Activated naive CD8-positive, alpha-beta T cell treated with anti-CD3 and anti-CD28 coated beads, Interleukin-2, amount 50 U/mL, for 24 hours (primary cell): ENCODE measurements around the gene MISP3.
A peak's percentile ranks its signal among the peaks of the same experiment; 100 is the strongest.
"Not testable (repeated sequence)": the region's sequence is repeated elsewhere in the genome, so short reads cannot be mapped to it uniquely, and the experiment has no call there.

Source experiments
- ATAC-seq: fragments of 150-1000 bp; cut with Tn5 transposase; one replicate; pipeline ENCODE4 v1.10.0; 2021
- DNase-seq: peaks from one replicate; pipeline ENCODE4 v3.0.0; 2021
- H3K27ac Mint-ChIP-seq: one replicate; pipeline ENCODE4 v1.8.0; 2021; ENCODE audit warnings: mild to moderate bottlenecking, mixed read lengths
- H3K27me3 Mint-ChIP-seq: one replicate; pipeline ENCODE4 v1.8.0; 2021; ENCODE audit warnings: mixed read lengths
- H3K36me3 Mint-ChIP-seq: one replicate; pipeline ENCODE4 v1.8.0; 2021; ENCODE audit warnings: low read depth, mixed read lengths
- H3K4me1 Mint-ChIP-seq: one replicate; pipeline ENCODE4 v1.8.0; 2021; ENCODE audit warnings: mixed read lengths
- H3K4me3 Mint-ChIP-seq: one replicate; pipeline ENCODE4 v1.8.0; 2021; ENCODE audit warnings: mild to moderate bottlenecking, moderate library complexity, mixed read lengths
- H3K9me3 Mint-ChIP-seq: one replicate; pipeline ENCODE4 v1.8.0; 2021; ENCODE audit warnings: mixed read lengths

MISP3 gene

GRCh38 chr19:14072535-14073260, at the start of gene MISP3:
Gene MISP3, plus strand, starts transcription at chr19:14072786. Its CDS starts 524 bp downstream, at chr19:14073310.
- ATAC-seq (peak; percentile 4), DNase-seq (peak; percentile 56)
- Mint-ChIP-seq H3K36me3 (no peaks in the 10 kb centered on the region), H3K4me3 (peak within 1 kb of the TSS; percentile 83), H3K9me3 (no peaks in the 10 kb centered on the region), H3K27ac (no peak within 1 kb of the TSS), H3K4me1 (peaks cover 22% of the 10 kb centered on the region), H3K27me3 (no peaks in the 10 kb centered on the region)

DNA sequence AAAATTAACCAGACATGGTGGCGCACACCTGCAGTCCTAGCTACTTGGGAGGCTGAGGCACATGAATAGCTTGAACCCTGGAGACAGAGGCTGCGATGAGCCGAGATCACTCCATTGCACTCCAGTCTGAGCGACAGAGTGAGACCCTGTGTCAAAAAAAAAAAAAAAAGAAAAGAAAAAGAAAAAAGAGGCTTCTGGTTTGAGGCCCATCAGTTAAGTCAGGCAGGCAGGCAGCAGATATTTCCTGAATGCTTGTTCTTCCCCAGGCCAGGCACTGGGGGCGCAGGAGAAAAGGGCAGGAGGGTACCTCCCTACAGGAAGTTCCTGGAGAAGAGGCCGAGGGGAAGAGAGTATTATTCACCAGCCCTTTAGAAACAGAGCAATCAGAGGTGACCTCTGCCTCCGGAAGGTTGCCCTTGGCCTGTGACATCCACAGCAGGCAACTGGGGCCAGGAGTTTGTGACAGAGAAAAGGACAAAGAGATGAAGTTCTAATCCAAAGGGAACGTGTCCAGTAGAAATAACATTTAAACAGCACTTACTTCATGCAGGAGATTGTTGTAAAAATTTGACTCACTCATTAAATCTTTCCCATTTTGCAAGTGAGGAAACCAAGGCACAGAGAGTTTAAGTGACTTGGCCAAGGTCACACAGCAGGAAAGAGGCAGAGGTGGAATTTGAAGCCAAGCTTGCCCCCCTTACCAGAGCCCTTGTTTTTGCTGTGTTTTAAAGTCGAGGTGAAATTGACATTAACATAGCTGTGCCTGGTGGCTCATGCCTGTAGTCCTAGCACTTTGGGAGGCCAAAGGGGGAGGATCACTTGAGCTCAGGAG, 49.0 kb upstream of the MISP3 start:
- ATAC-seq (no peak), DNase-seq (peak; percentile 40)
- no peaks in the 10 kb centered on the region for H3K36me3 Mint-ChIP-seq
- H3K27me3 Mint-ChIP-seq, result no peaks in the 10 kb centered on the region
- no peaks in the 10 kb centered on the region for H3K9me3 Mint-ChIP-seq
- H3K4me1 Mint-ChIP-seq, result peaks cover 13% of the 10 kb centered on the region
- no peak overlapping the region for H3K4me3 Mint-ChIP-seq
- peak overlapping the region; percentile 41 for H3K27ac Mint-ChIP-seq

GRCh38 chr19:14026652-14027192, 45.9 kb upstream of the MISP3 start:
- ATAC-seq, H3K27ac Mint-ChIP-seq, H3K4me3 Mint-ChIP-seq, H3K27me3 Mint-ChIP-seq, H3K9me3 Mint-ChIP-seq, H3K36me3 Mint-ChIP-seq, DNase-seq: not testable (repeated sequence)
- peaks cover 18% of the 10 kb centered on the region for H3K4me1 Mint-ChIP-seq

DNA sequence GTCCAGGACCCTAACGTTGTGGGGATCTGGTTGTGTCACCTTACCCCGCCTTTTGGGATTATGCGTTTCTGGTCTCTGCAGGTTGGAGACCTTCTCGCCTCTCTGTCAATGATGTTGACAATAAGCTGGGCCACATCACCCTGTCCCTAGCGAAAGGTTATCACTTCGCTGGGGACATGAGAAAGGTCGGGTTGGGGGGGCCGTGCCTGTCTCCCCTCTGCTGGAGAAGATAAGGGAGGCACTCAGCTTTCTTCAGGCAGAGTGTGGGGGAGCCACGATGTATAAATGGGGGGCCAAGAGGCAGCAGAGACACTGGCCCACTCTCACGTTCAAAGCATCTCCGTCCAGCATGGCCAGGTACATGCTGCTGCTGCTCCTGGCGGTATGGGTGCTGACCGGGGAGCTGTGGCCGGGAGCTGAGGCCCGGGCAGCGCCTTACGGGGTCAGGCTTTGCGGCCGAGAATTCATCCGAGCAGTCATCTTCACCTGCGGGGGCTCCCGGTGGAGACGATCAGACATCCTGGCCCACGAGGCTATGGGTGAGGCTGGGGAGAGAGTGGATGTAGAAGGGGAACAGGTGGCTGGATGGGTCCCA, 44.6 kb upstream of the MISP3 start, which contains the start of gene RLN3:
TSS of gene RLN3 (plus strand) at position 293 of the 595 bp plus-strand sequence. CDS start at position 350, 57 bp downstream.
- H3K4me3 Mint-ChIP-seq, result no peak within 1 kb of the TSS
- H3K27ac Mint-ChIP-seq, result no peak within 1 kb of the TSS
- H3K9me3 Mint-ChIP-seq, result no peaks in the 10 kb centered on the region
- DNase-seq (no peak), ATAC-seq (no peak)
- no peaks in the 10 kb centered on the region for H3K27me3 Mint-ChIP-seq
- H3K36me3 Mint-ChIP-seq, result peaks cover 1% of the 10 kb centered on the region
- H3K4me1 Mint-ChIP-seq, result peaks cover 19% of the 10 kb centered on the region

DNA sequence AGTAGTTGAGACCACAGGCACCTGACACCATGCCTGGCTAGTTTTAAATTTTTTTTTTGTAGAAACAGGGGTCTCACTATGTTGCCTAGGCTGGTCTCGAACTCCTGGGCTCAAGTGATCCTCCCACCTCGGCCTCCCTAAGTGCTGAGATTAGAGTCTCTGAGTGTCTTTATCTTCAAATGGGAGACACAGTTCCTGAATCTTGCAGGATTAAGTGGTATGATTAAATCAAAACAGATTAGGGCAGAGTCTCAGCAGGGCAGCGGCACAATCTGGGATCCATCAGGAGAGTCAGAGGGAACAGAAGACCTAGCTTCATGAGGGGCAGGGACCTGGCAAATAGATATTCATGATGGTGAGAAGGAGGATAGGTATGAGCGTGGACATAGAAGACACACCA, 43.7 kb upstream of the MISP3 start:
- H3K36me3 Mint-ChIP-seq, result peaks cover 2% of the 10 kb centered on the region
- H3K4me1 Mint-ChIP-seq, result peaks cover 13% of the 10 kb centered on the region
- H3K4me3 Mint-ChIP-seq, result no peak overlapping the region
- H3K27ac Mint-ChIP-seq, result no peak overlapping the region
- DNase-seq (no peak), ATAC-seq (no peak)
- H3K27me3 Mint-ChIP-seq, result no peaks in the 10 kb centered on the region
- no peaks in the 10 kb centered on the region for H3K9me3 Mint-ChIP-seq

GRCh38 chr19:14030997-14031718, 41.4 kb upstream of the MISP3 start:
- H3K36me3 Mint-ChIP-seq, result peaks cover 6% of the 10 kb centered on the region

DNA sequence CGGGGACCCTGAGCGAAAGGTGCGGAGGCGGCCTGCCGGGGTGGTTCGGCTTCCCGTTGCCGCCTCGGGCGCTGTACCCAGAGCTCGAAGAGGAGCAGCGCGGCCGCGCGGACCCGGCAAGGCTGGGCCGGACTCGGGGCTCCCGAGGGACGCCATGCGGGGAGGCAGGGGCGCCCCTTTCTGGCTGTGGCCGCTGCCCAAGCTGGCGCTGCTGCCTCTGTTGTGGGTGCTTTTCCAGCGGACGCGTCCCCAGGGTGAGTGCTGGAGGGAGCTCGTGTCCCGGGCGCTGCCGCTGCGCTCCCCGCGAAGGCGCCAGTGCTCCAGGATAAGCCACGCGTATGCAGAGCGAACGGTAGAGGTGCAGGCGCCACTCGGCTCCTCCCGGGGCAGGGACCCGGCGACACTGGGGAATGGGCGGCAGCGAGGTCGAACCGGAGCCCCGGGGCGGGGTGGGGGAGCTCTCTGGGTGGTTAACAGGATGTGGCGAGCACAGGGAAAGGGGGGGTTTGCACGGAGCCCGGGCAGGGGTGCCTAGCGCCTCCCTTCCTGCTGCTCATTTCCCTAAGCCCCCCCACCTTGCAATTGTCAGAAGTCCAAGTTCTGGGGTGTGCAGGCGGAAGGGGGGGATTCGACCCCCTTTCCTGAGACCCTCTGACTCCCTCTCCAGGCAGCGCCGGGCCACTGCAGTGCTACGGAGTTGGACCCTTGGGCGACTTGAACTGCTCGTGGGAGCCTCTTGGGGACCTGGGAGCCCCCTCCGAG, 40.7 kb upstream of the MISP3 start, which contains the start of gene IL27RA:
TSS of gene IL27RA (plus strand) at position 44 of the 762 bp plus-strand sequence. CDS start at position 155, 111 bp downstream.
- Mint-ChIP-seq H3K4me1 (peaks cover 17% of the 10 kb centered on the region), H3K27me3 (no peaks in the 10 kb centered on the region), H3K27ac (peak within 1 kb of the TSS; percentile 91), H3K36me3 (peaks cover 9% of the 10 kb centered on the region), H3K9me3 (no peaks in the 10 kb centered on the region), H3K4me3 (peak within 1 kb of the TSS; percentile 92)
- ATAC-seq, result peak; percentile 77
- DNase-seq, result peak; percentile 77

More at GRCh38 chr19:14030997-14031718, 41.4 kb upstream of the MISP3 start:
- Mint-ChIP-seq H3K27me3 (no peaks in the 10 kb centered on the region), H3K4me1 (peaks cover 16% of the 10 kb centered on the region), H3K4me3 (peak overlapping the region; percentile 92), H3K9me3 (no peaks in the 10 kb centered on the region), H3K27ac (peak overlapping the region; percentile 53)
- ATAC-seq (no peak), DNase-seq (no peak)

- no peak for ATAC-seq
- H3K27ac Mint-ChIP-seq, result peak overlapping the region; percentile 86
- DNase-seq, result no peak
- no peaks in the 10 kb centered on the region for H3K27me3 Mint-ChIP-seq
- H3K9me3 Mint-ChIP-seq, result no peaks in the 10 kb centered on the region
- peaks cover 24% of the 10 kb centered on the region for H3K36me3 Mint-ChIP-seq
- H3K4me3 Mint-ChIP-seq, result peak overlapping the region; percentile 53
- peaks cover 17% of the 10 kb centered on the region for H3K4me1 Mint-ChIP-seq
Measured at GRCh38 chr19:14033946-14034345, 38.6 kb upstream of the MISP3 start.

DNA sequence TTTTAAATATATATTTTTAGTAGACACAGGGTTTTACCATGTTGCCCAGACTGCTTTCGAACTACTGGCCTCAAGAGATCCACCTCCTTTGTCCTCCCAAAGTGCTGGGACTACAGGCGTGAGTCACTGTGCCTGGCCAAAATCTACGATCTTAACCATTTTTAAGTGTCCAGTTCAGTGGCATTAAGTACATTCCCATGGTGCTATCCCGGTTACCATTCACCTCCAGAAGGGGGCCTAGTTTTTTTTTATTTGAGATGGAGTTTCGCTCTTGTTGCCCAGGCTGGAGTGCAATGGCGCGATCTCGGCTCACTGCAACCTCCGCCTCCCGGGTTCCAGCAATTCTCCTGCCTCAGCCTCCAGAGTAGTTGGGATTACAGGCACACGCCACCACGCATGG, 37.4 kb upstream of the MISP3 start:
- DNase-seq, H3K27ac Mint-ChIP-seq, H3K4me3 Mint-ChIP-seq, ATAC-seq, H3K27me3 Mint-ChIP-seq, H3K9me3 Mint-ChIP-seq: not testable (repeated sequence)
- Mint-ChIP-seq H3K36me3 (peaks cover 30% of the 10 kb centered on the region), H3K4me1 (peaks cover 17% of the 10 kb centered on the region)

- H3K4me3 Mint-ChIP-seq, result no peak overlapping the region
- peaks cover 17% of the 10 kb centered on the region for H3K4me1 Mint-ChIP-seq
- DNase-seq (no peak), ATAC-seq (no peak)
- no peak overlapping the region for H3K27ac Mint-ChIP-seq
- no peaks in the 10 kb centered on the region for H3K9me3 Mint-ChIP-seq
- no peaks in the 10 kb centered on the region for H3K27me3 Mint-ChIP-seq
- peaks cover 30% of the 10 kb centered on the region for H3K36me3 Mint-ChIP-seq
Measured at GRCh38 chr19:14035706-14036105, 36.9 kb upstream of the MISP3 start.

- Mint-ChIP-seq H3K4me1 (peaks cover 7% of the 10 kb centered on the region), H3K9me3 (no peaks in the 10 kb centered on the region), H3K36me3 (peaks cover 35% of the 10 kb centered on the region), H3K27me3 (no peaks in the 10 kb centered on the region), H3K4me3 (no peak overlapping the region), H3K27ac (no peak overlapping the region)
- DNase-seq, result no peak
- no peak for ATAC-seq
Measured at GRCh38 chr19:14039181-14039580, 33.4 kb upstream of the MISP3 start.

DNA sequence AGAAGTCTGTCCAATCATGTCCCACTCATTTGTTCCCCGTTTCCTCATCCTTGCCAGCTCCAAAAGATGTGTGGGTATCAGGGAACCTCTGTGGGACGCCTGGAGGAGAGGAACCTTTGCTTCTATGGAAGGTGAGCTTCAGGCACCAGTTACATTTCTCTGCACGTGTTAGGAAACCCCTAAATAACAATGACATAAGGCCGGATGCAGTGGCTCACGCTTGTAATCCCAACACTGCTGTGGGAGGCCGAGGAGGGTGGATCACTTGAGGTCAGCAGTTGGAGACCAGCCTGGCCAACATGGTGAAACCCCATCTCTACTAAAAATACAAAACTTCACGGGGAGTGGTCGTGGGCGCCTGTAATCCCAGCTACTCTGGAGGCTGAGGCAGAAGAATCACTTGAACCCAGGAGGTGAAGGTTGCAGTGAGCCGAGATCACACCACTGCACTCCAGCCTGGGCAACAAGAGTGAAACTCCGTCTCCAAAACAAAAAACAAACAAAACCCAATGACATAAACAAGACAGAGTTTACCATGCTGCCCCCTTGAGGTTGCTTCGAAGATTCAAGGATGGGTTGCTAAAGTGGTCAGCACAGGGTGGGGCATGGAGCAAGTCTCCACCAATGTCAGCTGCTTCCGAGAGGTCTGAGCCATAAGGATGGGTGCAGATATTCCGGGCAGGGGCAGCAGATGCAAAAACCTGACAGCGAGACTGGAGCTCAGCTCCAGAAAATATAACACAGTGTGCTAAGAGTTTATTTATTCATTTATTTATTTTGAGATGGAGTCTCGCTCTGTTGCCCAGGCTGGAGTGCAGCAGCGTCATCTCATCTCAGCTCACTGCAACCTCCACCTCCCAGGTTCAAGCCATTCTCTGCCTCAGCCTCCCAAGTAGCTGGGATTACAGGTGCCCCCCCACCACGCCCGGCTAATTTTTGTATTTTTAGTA, 29.7 kb upstream of the MISP3 start:
- H3K4me1 Mint-ChIP-seq, ATAC-seq, DNase-seq, H3K27me3 Mint-ChIP-seq, H3K4me3 Mint-ChIP-seq, H3K9me3 Mint-ChIP-seq: not testable (repeated sequence)
- peaks cover 37% of the 10 kb centered on the region for H3K36me3 Mint-ChIP-seq
- H3K27ac Mint-ChIP-seq, result peak overlapping the region; percentile 42
